Mesangial cell (primary cell): ENCODE results near the gene SEPTIN7. TPM values are rescaled to one million over a fixed set of nuclear protein-coding genes. Genes with fewer than 3 reads are reported as not detected.

Experiments
- total RNA-seq: library from RNA; depleted of rRNA; stranded (reverse); fragments of >200 nt; gene quantifications from 2 replicates; pipeline ENCODE4 v1.2.3, GENCODE V29; 2015

The SEPTIN7 gene
- total RNA-seq = 43.6 and 84.2 TPM in 2 replicates

DNA sequence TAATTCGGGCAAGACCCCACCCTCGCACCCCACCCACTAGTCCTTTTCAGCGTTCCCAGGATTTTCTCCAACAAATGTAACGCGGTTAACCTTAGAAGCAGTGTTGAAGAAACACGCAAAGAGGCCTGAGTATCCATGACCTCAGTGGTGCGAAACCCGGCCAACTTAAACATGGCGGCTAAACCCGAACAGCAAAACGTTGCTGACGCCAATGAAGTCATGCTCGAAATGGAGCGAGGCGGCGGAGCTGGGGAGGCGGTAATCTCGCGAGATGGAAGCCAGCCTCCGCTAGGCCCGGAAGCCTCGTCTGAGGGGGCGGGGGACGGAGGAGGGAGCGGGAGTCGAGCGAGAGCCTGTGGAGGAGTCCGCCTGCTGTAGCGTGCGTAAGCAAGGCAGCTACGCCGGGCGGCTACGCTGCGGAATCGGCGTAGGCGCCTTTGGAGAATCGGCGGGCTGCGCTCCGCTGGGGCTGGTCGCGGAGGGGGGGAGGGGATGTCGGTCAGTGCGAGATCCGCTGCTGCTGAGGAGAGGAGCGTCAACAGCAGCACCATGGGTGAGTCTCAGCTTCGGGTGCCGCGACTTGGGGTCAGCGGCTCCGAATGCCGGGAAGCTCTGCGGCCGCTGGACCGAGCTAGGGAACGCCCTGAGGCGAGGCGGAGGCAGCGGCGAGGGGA, at the start of gene SEPTIN7:
TSS of gene SEPTIN7 (plus strand) at position 340 of the 674 bp plus-strand sequence. CDS start at position 493, 153 bp downstream.

Other genes starting within 250 kb of the SEPTIN7 start
- 21.7 and 35.4 TPM in 2 replicates for gene HERPUD2, start 105.9 kb upstream of the SEPTIN7 start, total RNA-seq